ENCODE results near the gene TCF4.

Gene TCF4

DNA sequence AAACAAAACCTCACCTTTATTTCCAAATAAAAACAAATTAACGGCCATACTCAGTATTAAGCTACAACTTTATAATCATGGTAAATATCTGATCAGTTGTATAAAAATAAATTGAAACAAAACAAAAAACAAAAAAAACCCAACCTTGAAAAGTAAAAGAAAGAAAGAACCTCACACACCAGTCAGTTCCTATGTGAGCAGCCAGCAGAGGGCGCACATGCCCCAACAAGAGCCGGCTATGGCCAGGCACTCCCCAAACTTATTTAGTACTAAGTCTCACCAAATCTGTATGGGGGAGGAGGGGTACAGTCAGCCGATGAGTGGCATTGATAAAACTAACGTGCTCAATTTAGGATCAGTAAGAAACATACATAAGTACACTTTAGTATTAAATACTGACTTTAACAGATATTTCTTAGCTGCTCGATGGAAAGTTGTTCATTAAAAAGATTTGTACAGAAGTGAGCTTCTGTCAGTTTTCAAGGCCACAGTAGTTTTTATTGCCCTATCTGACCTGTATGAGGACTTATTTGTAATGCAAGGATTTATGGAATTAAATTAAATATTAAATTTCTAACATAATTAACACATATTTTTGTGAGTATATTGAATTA, 172.6 kb downstream of the TCF4 start (continued):
- TF ChIP-seq ZNF645 (tag by site-specific recombination; IDR thresholded peaks at IDR 0.05) (no peak), ZXDB (tag by site-specific recombination; IDR thresholded peaks at IDR 0.05) (no peak), ZNF776 (tag by site-specific recombination; IDR thresholded peaks at IDR 0.05; ENCODE audit: borderline replicate concordance) (no peak), KLF7 (tag by site-specific recombination; IDR thresholded peaks at IDR 0.05; ENCODE audit: borderline replicate concordance) (no peak), PBX3 (CRISPR knock-in tag; IDR thresholded peaks at IDR 0.05) (no peak), CTCF (tag by site-specific recombination; IDR thresholded peaks at IDR 0.05) (peak; percentile 86), ZNF654 (tag by site-specific recombination; IDR thresholded peaks at IDR 0.05; ENCODE audit: low read depth) (peak; percentile 87), KLF1 (tag by site-specific recombination; IDR thresholded peaks at IDR 0.05) (no peak), KLF17 (tag by site-specific recombination; IDR thresholded peaks at IDR 0.05) (no peak), SP7 (tag by site-specific recombination; IDR thresholded peaks at IDR 0.05) (no peak), GLIS2 (tag by site-specific recombination; IDR thresholded peaks at IDR 0.05) (no peak), PATZ1 (tag by site-specific recombination; IDR thresholded peaks at IDR 0.05) (peak; percentile 32; the same call in 1 of the 2 replicates), ZNF354C (tag by site-specific recombination; IDR thresholded peaks at IDR 0.05; ENCODE audit: borderline replicate concordance, low read depth) (no peak), ZNF549 (tag by site-specific recombination; IDR thresholded peaks at IDR 0.05) (no peak), HOXA7 (CRISPR knock-in tag; IDR thresholded peaks at IDR 0.05; ENCODE audit: borderline replicate concordance) (no peak), GLI2 (tag by site-specific recombination; IDR thresholded peaks at IDR 0.05; ENCODE audit: borderline replicate concordance, low read depth) (no peak), ZNF664 (tag by site-specific recombination; IDR thresholded peaks at IDR 0.05) (peak; percentile 39; the same call in 1 of the 2 replicates), ZFP41 (tag by site-specific recombination; IDR thresholded peaks at IDR 0.05; ENCODE audit: borderline replicate concordance) (no peak), ZNF621 (tag by site-specific recombination; IDR thresholded peaks at IDR 0.05) (no peak), MEIS1 (CRISPR knock-in tag; IDR thresholded peaks at IDR 0.05; ENCODE audit: borderline replicate concordance) (no peak), OVOL3 (tag by site-specific recombination; IDR thresholded peaks at IDR 0.05) (no peak), WT1 (tag by site-specific recombination; IDR thresholded peaks at IDR 0.05) (no peak)
- TF ChIP-seq, protein P1, sequence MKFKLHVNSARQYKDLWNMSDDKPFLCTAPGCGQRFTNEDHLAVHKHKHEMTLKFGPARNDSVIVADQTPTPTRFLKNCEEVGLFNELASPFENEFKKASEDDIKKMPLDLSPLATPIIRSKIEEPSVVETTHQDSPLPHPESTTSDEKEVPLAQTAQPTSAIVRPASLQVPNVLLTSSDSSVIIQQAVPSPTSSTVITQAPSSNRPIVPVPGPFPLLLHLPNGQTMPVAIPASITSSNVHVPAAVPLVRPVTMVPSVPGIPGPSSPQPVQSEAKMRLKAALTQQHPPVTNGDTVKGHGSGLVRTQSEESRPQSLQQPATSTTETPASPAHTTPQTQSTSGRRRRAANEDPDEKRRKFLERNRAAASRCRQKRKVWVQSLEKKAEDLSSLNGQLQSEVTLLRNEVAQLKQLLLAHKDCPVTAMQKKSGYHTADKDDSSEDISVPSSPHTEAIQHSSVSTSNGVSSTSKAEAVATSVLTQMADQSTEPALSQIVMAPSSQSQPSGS (tag by site-specific recombination; IDR thresholded peaks at IDR 0.05; ENCODE audit: low read depth) = no peak
- TF ChIP-seq, protein P2, sequence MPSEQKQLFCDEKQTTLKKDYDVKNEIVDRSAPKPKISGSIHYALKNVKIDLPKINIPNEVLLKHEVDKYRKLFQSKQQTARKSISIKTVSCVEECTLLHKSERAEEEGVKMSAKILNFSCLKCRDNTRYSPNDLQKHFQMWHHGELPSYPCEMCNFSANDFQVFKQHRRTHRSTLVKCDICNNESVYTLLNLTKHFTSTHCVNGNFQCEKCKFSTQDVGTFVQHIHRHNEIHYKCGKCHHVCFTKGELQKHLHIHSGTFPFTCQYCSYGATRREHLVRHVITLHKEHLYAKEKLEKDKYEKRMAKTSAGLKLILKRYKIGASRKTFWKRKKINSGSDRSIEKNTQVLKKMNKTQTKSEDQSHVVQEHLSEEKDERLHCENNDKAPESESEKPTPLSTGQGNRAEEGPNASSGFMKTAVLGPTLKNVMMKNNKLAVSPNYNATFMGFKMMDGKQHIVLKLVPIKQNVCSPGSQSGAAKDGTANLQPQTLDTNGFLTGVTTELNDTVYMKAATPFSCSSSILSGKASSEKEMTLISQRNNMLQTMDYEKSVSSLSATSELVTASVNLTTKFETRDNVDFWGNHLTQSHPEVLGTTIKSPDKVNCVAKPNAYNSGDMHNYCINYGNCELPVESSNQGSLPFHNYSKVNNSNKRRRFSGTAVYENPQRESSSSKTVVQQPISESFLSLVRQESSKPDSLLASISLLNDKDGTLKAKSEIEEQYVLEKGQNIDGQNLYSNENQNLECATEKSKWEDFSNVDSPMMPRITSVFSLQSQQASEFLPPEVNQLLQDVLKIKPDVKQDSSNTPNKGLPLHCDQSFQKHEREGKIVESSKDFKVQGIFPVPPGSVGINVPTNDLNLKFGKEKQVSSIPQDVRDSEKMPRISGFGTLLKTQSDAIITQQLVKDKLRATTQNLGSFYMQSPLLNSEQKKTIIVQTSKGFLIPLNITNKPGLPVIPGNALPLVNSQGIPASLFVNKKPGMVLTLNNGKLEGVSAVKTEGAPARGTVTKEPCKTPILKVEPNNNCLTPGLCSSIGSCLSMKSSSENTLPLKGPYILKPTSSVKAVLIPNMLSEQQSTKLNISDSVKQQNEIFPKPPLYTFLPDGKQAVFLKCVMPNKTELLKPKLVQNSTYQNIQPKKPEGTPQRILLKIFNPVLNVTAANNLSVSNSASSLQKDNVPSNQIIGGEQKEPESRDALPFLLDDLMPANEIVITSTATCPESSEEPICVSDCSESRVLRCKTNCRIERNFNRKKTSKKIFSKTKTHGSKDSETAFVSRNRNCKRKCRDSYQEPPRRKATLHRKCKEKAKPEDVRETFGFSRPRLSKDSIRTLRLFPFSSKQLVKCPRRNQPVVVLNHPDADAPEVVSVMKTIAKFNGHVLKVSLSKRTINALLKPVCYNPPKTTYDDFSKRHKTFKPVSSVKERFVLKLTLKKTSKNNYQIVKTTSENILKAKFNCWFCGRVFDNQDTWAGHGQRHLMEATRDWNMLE (tag by site-specific recombination; conservative IDR thresholded peaks at IDR 0.05; ENCODE audit: low read depth) = no peak
